ENCODE measurements around the gene DCBLD1. TPM values are rescaled to one million over a fixed set of nuclear protein-coding genes. Genes with fewer than 3 reads are reported as not detected.

DCBLD1 gene
- total and polyA plus RNA-seq, 2 of the 13 experiments (the other 11 are each of a cell fraction or from before 2014, with no cell fraction given), result 23.2 to 41.5 TPM

- TF ChIP-seq SNAPC4 (CRISPR knock-in tag; IDR thresholded peaks at IDR 0.05) (peak; percentile 81; the same call in 1 of the 2 replicates), TFAP4 (IDR thresholded peaks at IDR 0.05; ENCODE audit: borderline replicate concordance, low read depth) (peak; percentile 44; the same call in 1 of the 2 replicates), THYN1 (CRISPR knock-in tag; IDR thresholded peaks at IDR 0.05; ENCODE audit: borderline replicate concordance, low read depth) (no peak), CCDC6 (CRISPR knock-in tag; IDR thresholded peaks at IDR 0.05) (peak; percentile 91; the same call in 1 of the 2 replicates), TEAD2 (CRISPR knock-in tag; IDR thresholded peaks at IDR 0.05) (no peak; the same call in 1 of the 2 replicates), KLF13 (CRISPR knock-in tag; IDR thresholded peaks at IDR 0.05) (no peak), ZNF530 (CRISPR knock-in tag; IDR thresholded peaks at IDR 0.05; ENCODE audit: low read depth) (no peak), ZNF678 (CRISPR knock-in tag; IDR thresholded peaks at IDR 0.05) (no peak), GFI1 (CRISPR knock-in tag; IDR thresholded peaks at IDR 0.05; ENCODE audit: borderline replicate concordance) (no peak)
- TF ChIP-seq, protein P1, sequence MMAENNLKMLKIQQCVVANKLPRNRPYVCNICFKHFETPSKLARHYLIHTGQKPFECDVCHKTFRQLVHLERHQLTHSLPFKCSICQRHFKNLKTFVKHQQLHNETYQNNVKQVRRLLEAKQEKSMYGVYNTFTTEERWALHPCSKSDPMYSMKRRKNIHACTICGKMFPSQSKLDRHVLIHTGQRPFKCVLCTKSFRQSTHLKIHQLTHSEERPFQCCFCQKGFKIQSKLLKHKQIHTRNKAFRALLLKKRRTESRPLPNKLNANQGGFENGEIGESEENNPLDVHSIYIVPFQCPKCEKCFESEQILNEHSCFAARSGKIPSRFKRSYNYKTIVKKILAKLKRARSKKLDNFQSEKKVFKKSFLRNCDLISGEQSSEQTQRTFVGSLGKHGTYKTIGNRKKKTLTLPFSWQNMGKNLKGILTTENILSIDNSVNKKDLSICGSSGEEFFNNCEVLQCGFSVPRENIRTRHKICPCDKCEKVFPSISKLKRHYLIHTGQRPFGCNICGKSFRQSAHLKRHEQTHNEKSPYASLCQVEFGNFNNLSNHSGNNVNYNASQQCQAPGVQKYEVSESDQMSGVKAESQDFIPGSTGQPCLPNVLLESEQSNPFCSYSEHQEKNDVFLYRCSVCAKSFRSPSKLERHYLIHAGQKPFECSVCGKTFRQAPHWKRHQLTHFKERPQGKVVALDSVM (CRISPR knock-in tag; IDR thresholded peaks at IDR 0.05), result peak; percentile 13; the same call in 1 of the 2 replicates
- TF ChIP-seq, protein P2, sequence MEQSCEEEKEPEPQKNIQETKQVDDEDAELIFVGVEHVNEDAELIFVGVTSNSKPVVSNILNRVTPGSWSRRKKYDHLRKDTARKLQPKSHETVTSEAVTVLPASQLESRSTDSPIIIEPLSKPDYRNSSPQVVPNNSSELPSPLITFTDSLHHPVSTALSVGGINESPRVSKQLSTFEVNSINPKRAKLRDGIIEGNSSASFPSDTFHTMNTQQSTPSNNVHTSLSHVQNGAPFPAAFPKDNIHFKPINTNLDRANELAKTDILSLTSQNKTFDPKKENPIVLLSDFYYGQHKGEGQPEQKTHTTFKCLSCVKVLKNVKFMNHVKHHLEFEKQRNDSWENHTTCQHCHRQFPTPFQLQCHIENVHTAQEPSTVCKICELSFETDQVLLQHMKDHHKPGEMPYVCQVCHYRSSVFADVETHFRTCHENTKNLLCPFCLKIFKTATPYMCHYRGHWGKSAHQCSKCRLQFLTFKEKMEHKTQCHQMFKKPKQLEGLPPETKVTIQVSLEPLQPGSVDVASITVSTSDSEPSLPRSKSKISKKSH (CRISPR knock-in tag; IDR thresholded peaks at IDR 0.05; ENCODE audit: borderline replicate concordance), result peak; percentile 58; the same call in 1 of the 2 replicates
- TF ChIP-seq, protein P3, sequence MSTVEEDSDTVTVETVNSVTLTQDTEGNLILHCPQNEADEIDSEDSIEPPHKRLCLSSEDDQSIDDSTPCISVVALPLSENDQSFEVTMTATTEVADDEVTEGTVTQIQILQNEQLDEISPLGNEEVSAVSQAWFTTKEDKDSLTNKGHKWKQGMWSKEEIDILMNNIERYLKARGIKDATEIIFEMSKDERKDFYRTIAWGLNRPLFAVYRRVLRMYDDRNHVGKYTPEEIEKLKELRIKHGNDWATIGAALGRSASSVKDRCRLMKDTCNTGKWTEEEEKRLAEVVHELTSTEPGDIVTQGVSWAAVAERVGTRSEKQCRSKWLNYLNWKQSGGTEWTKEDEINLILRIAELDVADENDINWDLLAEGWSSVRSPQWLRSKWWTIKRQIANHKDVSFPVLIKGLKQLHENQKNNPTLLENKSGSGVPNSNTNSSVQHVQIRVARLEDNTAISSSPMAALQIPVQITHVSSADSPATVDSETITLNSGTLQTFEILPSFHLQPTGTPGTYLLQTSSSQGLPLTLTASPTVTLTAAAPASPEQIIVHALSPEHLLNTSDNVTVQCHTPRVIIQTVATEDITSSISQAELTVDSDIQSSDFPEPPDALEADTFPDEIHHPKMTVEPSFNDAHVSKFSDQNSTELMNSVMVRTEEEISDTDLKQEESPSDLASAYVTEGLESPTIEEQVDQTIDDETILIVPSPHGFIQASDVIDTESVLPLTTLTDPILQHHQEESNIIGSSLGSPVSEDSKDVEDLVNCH (CRISPR knock-in tag; IDR thresholded peaks at IDR 0.05), result no peak
Observed at GRCh38 chr6:117483004-117483644, 650 bp downstream of the DCBLD1 start (continued).
